Loucy (cell line): ENCODE results near the gene RHBG.
A peak's percentile ranks its signal among the peaks of the same experiment; 100 is the strongest.

ENCODE experiments used
- H2AFZ ChIP-seq: fragments of 200-600 bp; sonication (generic); 2 replicates; pipeline ENCODE4 v1.6.0; 2016; ENCODE audit warnings: antibody characterized with exemption, mild to moderate bottlenecking, low read length, moderate library complexity
- H3F3A ChIP-seq: fragments of 200-600 bp; 2 replicates; pipeline ENCODE4 v1.6.0; 2016; ENCODE audit warnings: antibody characterized with exemption, low read depth, mild to moderate bottlenecking
- H3K27me3 ChIP-seq: fragments of 200-600 bp; sonication (generic); 2 replicates; pipeline ENCODE4 v1.6.1; 2014; ENCODE audit warnings: low read length, mild to moderate bottlenecking; ENCODE audit not compliant: insufficient read depth, poor library complexity, severe bottlenecking
- H3K36me3 ChIP-seq: fragments of 200-600 bp; sonication (generic); 2 replicates; pipeline ENCODE4 v1.6.1; 2016; ENCODE audit warnings: low read length; ENCODE audit not compliant: insufficient read depth
- H3K4me1 ChIP-seq: fragments of 200-600 bp; sonication (generic); 2 replicates; pipeline ENCODE4 v1.5.1; 2014; ENCODE audit warnings: low read length, mild to moderate bottlenecking; ENCODE audit not compliant: insufficient read depth, poor library complexity, severe bottlenecking
- H3K4me2 ChIP-seq: fragments of 200-600 bp; sonication (generic); 2 replicates; pipeline ENCODE4 v1.6.0; 2014; ENCODE audit warnings: antibody characterized with exemption, low read length, low read depth, mild to moderate bottlenecking; ENCODE audit not compliant: poor library complexity, severe bottlenecking
- H3K4me3 ChIP-seq: fragments of 200-600 bp; sonication (generic); 2 replicates; pipeline ENCODE4 v1.5.1; 2014; ENCODE audit warnings: low read length, mild to moderate bottlenecking, mixed read lengths; ENCODE audit not compliant: poor library complexity, severe bottlenecking
- H3K79me2 ChIP-seq: fragments of 200-600 bp; sonication (generic); 2 replicates; pipeline ENCODE4 v1.6.1; 2014; ENCODE audit warnings: low read length; ENCODE audit not compliant: insufficient read depth
- H3K9ac ChIP-seq: fragments of 200-600 bp; sonication (generic); 2 replicates; pipeline ENCODE4 v1.6.0; 2014; ENCODE audit warnings: mild to moderate bottlenecking, low read depth, low read length, moderate library complexity; ENCODE audit not compliant: poor library complexity, severe bottlenecking
- H3K9me2 ChIP-seq: fragments of 200-600 bp; sonication (generic); replicated peaks from 2 replicates; pipeline ENCODE4 v1.6.1; 2016; ENCODE audit warnings: low read depth, low read length, mixed read lengths
- H3K9me3 ChIP-seq: fragments of 200-600 bp; sonication (generic); 2 replicates; pipeline ENCODE4 v1.6.1; 2014; ENCODE audit warnings: mild to moderate bottlenecking, antibody characterized with exemption, low read length, low read depth; ENCODE audit not compliant: insufficient read depth
- H4K20me1 ChIP-seq: fragments of 200-600 bp; sonication (generic); 2 replicates; pipeline ENCODE4 v1.6.0; 2014; ENCODE audit warnings: antibody characterized with exemption, low read length, mild to moderate bottlenecking; ENCODE audit not compliant: insufficient read depth, poor library complexity, severe bottlenecking
- CTCF ChIP-seq: fragments of 200-600 bp; sonication (generic); conservative IDR thresholded peaks from 2 replicates; pipeline ENCODE4 v1.5.1; 2014; ENCODE audit warnings: mild to moderate bottlenecking, antibody characterized with exemption, low read length
- EZH2phosphoT487 ChIP-seq: fragments of 200-600 bp; IDR thresholded peaks from 2 replicates; pipeline ENCODE4 v1.6.1; 2018; ENCODE audit warnings: antibody characterized with exemption, mild to moderate bottlenecking, moderate library complexity, borderline replicate concordance

RHBG gene

GRCh38 chr1:156384658-156385057 lies 15.6 kb downstream of the RHBG start:
- Histone ChIP-seq H3F3A (no peaks in the 10 kb centered on the region), H3K9me2 (no peaks in the 10 kb centered on the region), H3K27me3 (no peaks in the 10 kb centered on the region), H3K4me3 (no peak overlapping the region), H3K36me3 (no peaks in the 10 kb centered on the region), H3K9me3 (no peaks in the 10 kb centered on the region), H3K79me2 (no peaks in the 10 kb centered on the region), H2AFZ (peak overlapping the region; percentile 70), H3K4me1 (peaks cover 13% of the 10 kb centered on the region), H3K4me2 (peak overlapping the region; percentile 60), H3K9ac (peak overlapping the region; percentile 61), H4K20me1 (no peaks in the 10 kb centered on the region)
- no peak for TF ChIP-seq EZH2phosphoT487
- no peak for TF ChIP-seq CTCF

GRCh38 chr1:156385534-156386031 lies 16.6 kb downstream of the RHBG start:
- H3K4me2 ChIP-seq = peak overlapping the region; percentile 60
- H3K9ac ChIP-seq = peak overlapping the region; percentile 61
- no peaks in the 10 kb centered on the region for H3K36me3 ChIP-seq
- no peaks in the 10 kb centered on the region for H3K9me3 ChIP-seq
- H3K4me1 ChIP-seq = peaks cover 13% of the 10 kb centered on the region
- H4K20me1 ChIP-seq = no peaks in the 10 kb centered on the region
- peak overlapping the region; percentile 21 for H3K4me3 ChIP-seq
- no peaks in the 10 kb centered on the region for H3K79me2 ChIP-seq
- no peaks in the 10 kb centered on the region for H3K27me3 ChIP-seq
- no peaks in the 10 kb centered on the region for H3F3A ChIP-seq
- TF ChIP-seq EZH2phosphoT487 (no peak), CTCF (peak; percentile 100)
- H2AFZ ChIP-seq = peak overlapping the region; percentile 70
- H3K9me2 ChIP-seq = no peaks in the 10 kb centered on the region

GRCh38 chr1:156386134-156386901 lies 17.3 kb downstream of the RHBG start:
- H4K20me1 ChIP-seq = no peaks in the 10 kb centered on the region
- no peaks in the 10 kb centered on the region for H3K9me2 ChIP-seq
- no peaks in the 10 kb centered on the region for H3K9me3 ChIP-seq
- no peaks in the 10 kb centered on the region for H3K36me3 ChIP-seq
- H3K9ac ChIP-seq = peak overlapping the region; percentile 61
- no peak for TF ChIP-seq EZH2phosphoT487
- no peaks in the 10 kb centered on the region for H3K27me3 ChIP-seq
- no peaks in the 10 kb centered on the region for H3K79me2 ChIP-seq
- no peaks in the 10 kb centered on the region for H3F3A ChIP-seq
- H3K4me2 ChIP-seq = peak overlapping the region; percentile 60
- peaks cover 13% of the 10 kb centered on the region for H3K4me1 ChIP-seq
- H2AFZ ChIP-seq = peak overlapping the region; percentile 70
- H3K4me3 ChIP-seq = peak overlapping the region; percentile 21
